ENCODE data around the gene TOM1L2. TPM values are rescaled to one million over a fixed set of nuclear protein-coding genes. Genes with fewer than 3 reads are reported as not detected.

The TOM1L2 gene
- total RNA-seq, 3 donors from 2014 or later (not counting 1 experiment from before 2014, with no cell fraction given): 35.7 to 43.2 (median 35.7) TPM

- Mint-ChIP-seq H3K4me1 (no peaks in the 10 kb centered on the region), H3K4me3 (no peak overlapping the region), H3K27ac (no peak overlapping the region), H3K36me3 (no peaks in the 10 kb centered on the region), H3K27me3 (ENCODE audit: low read depth in 2 of 2) (no peaks in the 10 kb centered on the region), H3K9me3 (no peaks in the 10 kb centered on the region)
- Histone ChIP-seq H3K27me3 (ENCODE audit: control insufficient read depth, insufficient read depth, low read length) (no peaks in the 10 kb centered on the region), H3K9me3 (ENCODE audit: control insufficient read depth, insufficient read depth, low read length) (no peaks in the 10 kb centered on the region), H3K4me3 (ENCODE audit: low read length) (no peak overlapping the region), H3K4me1 (ENCODE audit: control insufficient read depth, insufficient read depth, low read length) (peaks cover 6% of the 10 kb centered on the region), H3K36me3 (ENCODE audit: control insufficient read depth, insufficient read depth, low read length) (peaks cover 31% of the 10 kb centered on the region), H3K27ac (ENCODE audit: low read length) (no peak overlapping the region)
- DNase-seq (no peak), ATAC-seq (no peak)
- intact Hi-C loops (cut with micrococcal nuclease): no loop called here
- 38% methylated on average over 2 of the region's 2 CpGs for WGBS (ENCODE audit: insufficient coverage)
- TF ChIP-seq, protein P1, sequence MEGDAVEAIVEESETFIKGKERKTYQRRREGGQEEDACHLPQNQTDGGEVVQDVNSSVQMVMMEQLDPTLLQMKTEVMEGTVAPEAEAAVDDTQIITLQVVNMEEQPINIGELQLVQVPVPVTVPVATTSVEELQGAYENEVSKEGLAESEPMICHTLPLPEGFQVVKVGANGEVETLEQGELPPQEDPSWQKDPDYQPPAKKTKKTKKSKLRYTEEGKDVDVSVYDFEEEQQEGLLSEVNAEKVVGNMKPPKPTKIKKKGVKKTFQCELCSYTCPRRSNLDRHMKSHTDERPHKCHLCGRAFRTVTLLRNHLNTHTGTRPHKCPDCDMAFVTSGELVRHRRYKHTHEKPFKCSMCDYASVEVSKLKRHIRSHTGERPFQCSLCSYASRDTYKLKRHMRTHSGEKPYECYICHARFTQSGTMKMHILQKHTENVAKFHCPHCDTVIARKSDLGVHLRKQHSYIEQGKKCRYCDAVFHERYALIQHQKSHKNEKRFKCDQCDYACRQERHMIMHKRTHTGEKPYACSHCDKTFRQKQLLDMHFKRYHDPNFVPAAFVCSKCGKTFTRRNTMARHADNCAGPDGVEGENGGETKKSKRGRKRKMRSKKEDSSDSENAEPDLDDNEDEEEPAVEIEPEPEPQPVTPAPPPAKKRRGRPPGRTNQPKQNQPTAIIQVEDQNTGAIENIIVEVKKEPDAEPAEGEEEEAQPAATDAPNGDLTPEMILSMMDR (IDR thresholded peaks at IDR 0.05): no peak
Measured at GRCh38 chr17:17897442-17897841, 74.8 kb downstream of the TOM1L2 start.

GRCh38 chr17:17896746-17897145 is 75.5 kb downstream of the TOM1L2 start:
- Histone ChIP-seq H3K9me3 (ENCODE audit: control insufficient read depth, insufficient read depth, low read length) (no peaks in the 10 kb centered on the region), H3K27me3 (ENCODE audit: control insufficient read depth, insufficient read depth, low read length) (no peaks in the 10 kb centered on the region), H3K36me3 (ENCODE audit: control insufficient read depth, insufficient read depth, low read length) (peaks cover 33% of the 10 kb centered on the region), H3K4me3 (ENCODE audit: low read length) (no peak overlapping the region), H3K27ac (ENCODE audit: low read length) (no peak overlapping the region), H3K4me1 (ENCODE audit: control insufficient read depth, insufficient read depth, low read length) (peaks cover 6% of the 10 kb centered on the region)
- TF ChIP-seq, protein P1 (IDR thresholded peaks at IDR 0.05): no peak
- Mint-ChIP-seq H3K36me3 (no peaks in the 10 kb centered on the region), H3K27ac (no peak overlapping the region), H3K27me3 (ENCODE audit: low read depth in 2 of 2) (no peaks in the 10 kb centered on the region), H3K9me3 (no peaks in the 10 kb centered on the region), H3K4me1 (no peaks in the 10 kb centered on the region), H3K4me3 (no peak overlapping the region)
- DNase-seq (no peak), ATAC-seq (no peak)
- WGBS (ENCODE audit: insufficient coverage): 96% methylated on average over 8 of the region's 8 CpGs
- intact Hi-C loops (cut with micrococcal nuclease): no loop called here

- H3K27me3 ChIP-seq (ENCODE audit: control insufficient read depth, insufficient read depth, low read length): no peaks in the 10 kb centered on the region
Measured at GRCh38 chr17:17893801-17894644, 78.2 kb downstream of the TOM1L2 start.

More at GRCh38 chr17:17893801-17894644, 78.2 kb downstream of the TOM1L2 start:
- Mint-ChIP-seq H3K4me3 (no peak overlapping the region), H3K27me3 (ENCODE audit: low read depth in 2 of 2) (no peaks in the 10 kb centered on the region), H3K36me3 (no peaks in the 10 kb centered on the region), H3K27ac (no peak overlapping the region), H3K9me3 (no peaks in the 10 kb centered on the region), H3K4me1 (peaks cover 0 to 7% of the 10 kb centered on the region in 2 donors)
- peaks cover 34% of the 10 kb centered on the region for H3K36me3 ChIP-seq (ENCODE audit: control insufficient read depth, insufficient read depth, low read length)
- no peaks in the 10 kb centered on the region for H3K9me3 ChIP-seq (ENCODE audit: control insufficient read depth, insufficient read depth, low read length)
- WGBS (ENCODE audit: insufficient coverage): 95% methylated on average over 7 of the region's 7 CpGs
- TF ChIP-seq, protein P1 (IDR thresholded peaks at IDR 0.05): no peak
- no peak overlapping the region for H3K27ac ChIP-seq (ENCODE audit: low read length)
- no peak for ATAC-seq
- H3K4me1 ChIP-seq (ENCODE audit: control insufficient read depth, insufficient read depth, low read length): peaks cover 6% of the 10 kb centered on the region
- H3K4me3 ChIP-seq (ENCODE audit: low read length): no peak overlapping the region
- no peak for DNase-seq
- intact Hi-C loops (cut with micrococcal nuclease): no loop called here

All from natural killer cell (primary cell).